Activated naive CD4-positive, alpha-beta T cell (primary cell): ENCODE measurements around the gene ESPL1.

Source experiments
- DNase-seq, 4 experiments: peaks; one replicate each; lab custom pipeline; 2025; lab: John Stamatoyannopoulos, UW

The ESPL1 gene

GRCh38 chr12:53336181-53336681 is 68.1 kb downstream of the ESPL1 start, which contains the start of gene SP7:
Gene SP7 (minus strand): TSS chr12:53336354. CDS start chr12:53335646, 708 bp downstream.
- no peak for DNase-seq

GRCh38 chr12:53338017-53338416 is 69.9 kb downstream of the ESPL1 start:
- no peak for DNase-seq

- no peak for DNase-seq
These were observed 70.8 kb downstream of the ESPL1 start for GRCh38 chr12:53338916-53339315.

GRCh38 chr12:53340398-53340797 is 72.3 kb downstream of the ESPL1 start:
- DNase-seq: no peak
